ENCODE data around the gene TCF4.

The TCF4 gene

DNA sequence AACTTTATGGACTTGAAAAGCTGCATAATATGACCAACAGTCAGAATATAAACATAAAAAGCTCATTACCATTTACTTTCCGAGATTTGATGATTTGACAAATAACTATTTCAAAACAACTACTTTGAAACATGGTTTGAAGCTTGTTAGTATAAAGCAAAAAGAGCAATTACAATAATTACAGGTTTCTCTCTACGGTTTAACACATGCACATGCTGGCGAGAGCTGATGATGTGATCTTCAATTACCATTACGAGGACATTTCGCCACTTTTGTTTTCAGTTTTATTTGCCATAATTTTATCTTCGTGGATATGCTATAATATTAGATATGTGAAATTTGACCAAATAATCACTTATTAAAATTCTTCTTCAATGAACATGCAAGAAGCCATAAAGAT lies 270.1 kb downstream of the TCF4 start:
- DNase-seq: no peak

DNA sequence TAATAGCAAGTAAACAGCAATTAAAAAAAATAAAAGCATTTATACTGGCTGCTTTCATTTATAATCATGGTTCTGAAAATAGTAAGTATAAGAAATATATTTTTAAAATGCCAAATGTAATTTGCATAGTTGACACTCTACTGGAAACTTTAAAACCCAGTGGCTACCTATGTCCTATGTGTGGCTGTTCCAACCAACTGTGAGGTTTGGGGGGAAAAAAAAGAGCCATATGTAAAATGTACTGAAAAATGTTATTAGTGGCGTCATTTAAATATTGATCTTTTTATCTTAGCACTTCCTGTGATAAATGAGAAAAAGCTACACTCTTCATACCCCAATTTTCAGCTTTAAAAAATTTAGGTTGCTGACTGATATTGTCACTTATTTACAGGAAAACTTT lies 270.7 kb downstream of the TCF4 start:
- DNase-seq: no peak

DNA sequence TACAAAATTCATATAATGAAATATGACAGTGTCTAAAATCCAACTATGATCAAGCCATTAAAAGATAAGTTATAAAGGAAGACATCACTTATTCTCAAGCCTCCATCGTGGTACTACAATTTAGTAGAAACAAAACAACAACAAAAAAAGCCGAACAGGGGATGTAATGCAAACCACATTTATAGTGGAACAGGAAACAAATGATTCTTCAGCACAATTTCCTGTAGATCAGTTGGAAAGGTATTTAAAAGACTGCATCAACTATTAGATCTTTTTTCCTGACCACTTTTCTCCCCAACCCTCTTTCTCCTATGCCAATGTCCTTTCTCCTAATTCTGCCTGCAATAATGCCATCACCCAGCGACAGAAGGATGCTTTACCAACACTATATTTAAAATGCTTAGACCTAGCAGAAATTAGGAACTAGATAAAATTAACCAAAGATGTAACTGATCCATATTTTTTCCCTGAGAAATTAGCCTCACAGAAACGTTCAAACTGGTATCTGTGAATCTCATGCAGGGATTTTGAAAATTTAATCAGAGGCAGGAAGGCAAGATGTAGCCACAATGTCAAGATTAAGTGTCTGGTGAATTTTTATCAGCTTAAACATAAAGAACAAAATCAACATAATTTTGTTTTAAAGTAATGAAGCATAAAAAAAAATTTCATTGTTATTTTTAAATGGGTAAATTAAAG lies 271.4 kb downstream of the TCF4 start:
- DNase-seq: no peak

DNA sequence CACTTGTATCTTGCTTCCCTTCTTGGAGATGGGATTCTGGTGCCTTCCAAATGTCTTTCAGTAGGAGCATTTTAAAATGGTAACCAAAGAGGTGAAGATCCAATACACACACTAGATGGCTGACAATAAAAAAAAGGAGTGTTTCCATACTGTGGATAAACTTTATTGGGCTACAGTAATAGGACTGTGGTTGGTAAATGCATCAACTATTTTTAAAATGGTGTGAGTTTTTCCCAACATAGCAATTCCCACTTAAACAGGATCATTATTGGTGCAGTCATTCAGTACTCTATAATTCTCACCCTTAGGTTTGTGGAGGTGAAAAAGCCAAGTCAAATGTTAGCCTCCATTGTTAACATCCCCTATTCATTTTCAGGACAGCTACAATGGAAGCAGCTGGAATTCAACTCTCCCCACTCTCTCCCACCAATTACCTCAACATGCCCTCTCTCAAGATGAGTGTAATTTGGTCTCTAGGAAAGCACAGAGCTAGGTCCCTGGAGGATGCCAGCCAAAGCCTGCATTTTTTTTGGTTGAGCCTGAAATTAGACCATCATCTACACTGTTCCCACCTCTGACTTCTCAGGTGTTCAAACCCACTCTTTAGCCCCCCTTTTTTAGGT lies 273.3 kb downstream of the TCF4 start:
- DNase-seq: no peak

DNA sequence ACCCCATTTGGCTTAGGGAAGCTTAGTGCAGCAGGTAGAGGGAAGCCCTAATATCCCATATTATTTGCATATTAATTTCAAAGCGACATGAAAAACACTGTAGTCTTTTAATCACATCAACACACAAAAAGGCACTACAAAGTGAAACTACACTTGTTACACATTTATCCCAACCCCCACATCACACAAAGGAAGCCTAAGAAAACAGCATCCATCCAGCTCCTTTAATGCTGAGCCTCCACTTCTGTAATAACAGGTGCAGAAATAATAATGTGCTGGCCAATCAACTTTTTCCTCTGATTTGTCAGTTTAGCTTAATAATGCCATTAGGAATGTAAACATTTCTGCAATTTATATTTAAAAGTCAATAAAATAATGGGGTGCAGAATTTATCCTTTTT lies 274.0 kb downstream of the TCF4 start:
- DNase-seq: no peak

DNA sequence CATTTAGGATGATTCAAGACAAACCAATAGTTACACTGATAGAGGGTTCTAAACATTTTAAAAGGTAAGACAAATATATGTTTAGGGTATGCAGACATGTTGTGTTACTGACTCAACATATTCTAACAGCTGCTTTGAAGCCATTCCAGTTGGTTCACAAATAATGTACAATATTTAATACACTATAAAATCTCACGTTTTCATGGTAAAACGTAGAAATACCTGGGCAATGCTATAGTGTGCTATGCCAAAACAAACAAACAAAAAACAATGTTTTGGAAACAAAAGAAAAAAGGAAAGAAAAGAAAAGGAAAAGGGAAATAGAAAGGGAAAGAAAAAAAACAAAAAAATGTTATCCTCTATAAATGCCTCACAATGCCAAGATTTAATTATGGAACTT lies 277.1 kb downstream of the TCF4 start:
- no peak for DNase-seq

DNA sequence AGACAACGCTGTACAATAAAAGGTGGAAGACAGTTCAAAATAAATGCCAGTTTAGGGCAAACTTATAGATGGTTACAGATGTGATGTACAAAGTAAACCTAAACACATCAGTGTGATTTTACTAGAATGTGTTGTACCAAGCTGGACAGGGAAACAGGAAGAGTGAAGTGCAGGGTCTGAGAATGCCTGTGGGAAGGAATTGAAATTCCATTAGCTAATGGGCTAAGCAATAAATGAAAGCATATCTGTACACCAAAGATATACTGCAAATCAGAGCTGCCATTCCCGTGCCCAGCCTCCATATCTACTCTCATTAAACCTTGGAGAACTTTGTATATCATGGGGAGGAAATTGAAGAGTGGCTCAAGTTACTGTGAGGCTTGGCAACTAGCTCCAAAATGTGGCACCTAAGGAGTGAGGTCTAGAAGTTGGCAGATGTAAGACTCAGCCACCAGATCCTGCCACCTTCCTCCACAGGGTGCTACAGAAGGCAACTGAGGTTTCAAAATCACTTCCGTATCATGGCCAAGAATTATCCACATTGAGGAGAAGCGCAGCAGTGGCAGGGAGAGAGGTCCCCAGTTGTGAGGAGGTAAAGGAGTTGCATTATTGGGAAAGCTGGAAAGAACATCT lies 277.8 kb downstream of the TCF4 start:
- no peak for DNase-seq

DNA sequence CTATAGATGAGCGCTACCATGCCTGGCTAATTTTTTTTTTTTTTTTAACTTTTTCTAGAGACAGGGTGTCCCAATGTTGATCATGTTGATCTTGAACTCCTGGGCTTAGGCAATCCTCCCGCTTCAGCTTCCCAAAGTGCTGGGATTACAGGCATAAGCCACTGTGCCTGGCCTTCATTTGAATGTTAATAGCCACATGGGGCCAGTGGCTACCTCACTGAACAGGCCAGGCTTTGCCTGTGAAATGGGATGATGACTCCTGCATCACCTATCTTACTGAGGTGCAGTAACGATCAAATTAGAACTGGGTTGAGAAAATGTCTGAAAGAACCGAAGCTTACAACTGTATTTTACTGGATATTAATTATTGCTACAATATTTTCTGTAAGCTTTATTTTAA lies 278.7 kb downstream of the TCF4 start:
- DNase-seq: no peak

DNA sequence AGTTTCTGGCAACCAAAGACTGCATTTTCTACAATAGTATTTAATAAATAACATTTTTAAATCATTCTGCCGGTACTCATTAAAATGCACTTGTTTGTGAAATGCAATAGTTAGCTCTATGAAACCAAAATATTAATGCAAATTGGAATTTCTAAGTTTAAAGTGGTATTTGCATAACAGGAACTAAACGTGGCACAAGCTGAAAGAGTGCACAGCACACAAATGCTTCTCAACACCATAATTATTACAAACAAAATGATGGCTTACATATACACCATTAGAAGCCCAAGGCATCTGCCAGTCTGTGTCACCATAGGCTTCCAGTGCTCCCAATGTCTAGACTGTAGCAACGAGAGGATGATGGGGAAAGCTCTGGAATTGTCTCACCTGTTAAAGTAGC lies 280.5 kb downstream of the TCF4 start:
- DNase-seq: no peak

DNA sequence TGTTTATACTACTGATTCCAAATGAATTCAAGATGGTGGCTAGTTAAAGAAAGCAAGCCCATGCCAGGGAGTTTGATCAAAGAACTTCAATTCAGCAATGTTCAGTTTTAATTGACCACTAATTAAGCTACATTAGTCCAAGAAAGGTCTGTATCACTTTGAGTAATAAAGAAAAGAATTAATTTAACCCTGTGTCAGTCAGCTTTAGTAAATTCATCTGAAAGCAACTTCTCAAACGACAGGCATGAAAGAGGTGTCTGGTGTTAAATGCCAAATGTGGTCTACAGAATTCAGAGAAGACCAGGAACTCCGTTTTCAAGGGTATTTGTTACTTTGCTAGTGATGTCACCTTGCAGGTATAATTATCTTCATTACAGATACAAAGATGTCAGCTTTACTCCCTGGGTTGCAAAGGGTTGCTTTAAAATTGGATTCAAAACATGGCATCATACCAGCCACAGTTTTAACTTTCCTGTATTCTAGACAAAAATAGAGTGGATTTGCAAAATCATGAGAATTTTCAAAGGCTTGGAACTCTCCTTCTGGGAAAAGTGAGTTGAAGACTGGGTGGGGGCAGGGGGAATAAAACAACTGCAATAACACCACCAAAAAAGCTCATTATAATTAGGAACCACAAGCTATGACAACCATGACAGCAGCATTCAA lies 281.5 kb downstream of the TCF4 start:
- no peak for DNase-seq

DNA sequence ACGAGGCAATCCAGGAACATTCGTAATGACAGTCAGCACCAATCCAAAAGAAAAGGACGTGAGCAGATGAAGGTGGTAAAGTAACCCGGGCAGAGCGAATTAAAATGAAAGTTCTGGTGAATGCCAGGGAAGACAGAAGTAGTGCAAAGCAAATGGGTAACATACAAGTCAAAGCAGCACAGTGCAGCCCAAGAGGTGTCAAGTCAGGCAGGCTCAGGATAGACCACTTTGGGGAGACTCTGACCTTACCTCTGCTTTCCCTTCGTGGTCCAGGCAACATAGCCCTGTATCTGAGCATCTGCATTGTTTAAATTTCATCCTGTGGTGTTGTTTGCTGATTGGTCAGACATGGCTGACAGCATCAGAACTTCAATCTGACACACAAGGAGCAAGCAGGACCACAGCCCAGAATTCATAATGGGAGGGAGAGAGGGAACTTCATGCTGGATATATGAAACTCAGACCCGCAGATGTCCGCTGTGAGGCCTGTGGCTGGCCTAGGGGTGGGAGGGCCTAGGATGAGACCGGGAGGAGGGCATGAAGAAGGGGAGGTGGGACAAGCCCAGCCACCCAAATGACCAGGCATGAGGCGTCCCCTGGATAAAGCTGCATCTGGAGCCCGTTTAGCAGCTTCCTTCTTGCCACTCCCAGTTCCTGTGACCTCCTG lies 285.7 kb downstream of the TCF4 start:
- DNase-seq: no peak

DNA sequence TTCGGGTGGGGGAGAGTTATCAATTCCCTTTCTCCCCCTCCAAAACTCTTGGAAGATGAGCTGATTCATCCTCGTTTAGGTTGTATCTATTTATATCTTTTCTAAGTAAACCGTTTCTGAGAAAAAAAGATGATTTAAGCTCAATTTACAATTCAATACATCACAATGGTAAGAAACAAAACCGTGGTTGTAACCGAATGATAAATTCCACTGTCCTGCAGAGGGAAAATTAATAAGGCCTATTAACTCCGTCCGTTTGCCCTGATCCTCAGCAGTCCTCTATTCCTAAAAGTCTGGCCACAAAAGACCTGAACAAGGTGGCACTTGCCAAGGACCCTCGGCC lies 286.2 kb downstream of the TCF4 start:
- DNase-seq: no peak

DNA sequence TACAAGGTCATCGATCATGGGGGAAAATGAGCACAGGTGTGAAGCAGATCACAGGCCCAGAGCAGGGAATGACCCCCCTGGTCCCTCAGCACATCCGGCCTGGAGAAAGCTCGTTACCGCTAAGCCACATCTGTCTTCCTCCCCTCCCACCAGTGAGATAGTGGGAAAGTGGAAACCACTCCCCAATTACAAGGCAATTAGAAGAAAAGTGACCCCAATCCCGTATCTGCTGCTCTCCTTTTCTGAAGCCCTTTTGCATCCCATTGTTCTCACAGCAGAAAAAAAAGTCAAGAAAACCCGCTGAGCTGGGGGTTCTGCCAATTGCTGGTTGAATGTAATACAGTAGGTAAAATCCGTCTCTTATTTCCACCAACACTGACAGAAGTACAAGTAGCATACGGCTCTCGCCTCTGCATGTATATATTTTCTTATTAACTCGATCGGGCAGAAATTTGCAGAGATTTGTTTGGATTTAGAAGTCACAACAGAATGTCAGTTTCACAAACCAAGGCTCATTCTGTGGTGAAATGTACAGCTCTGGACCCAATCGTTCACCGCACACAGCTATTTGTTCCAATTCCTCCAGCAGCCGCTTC lies 287.0 kb downstream of the TCF4 start:
- DNase-seq: peak; percentile 55

DNA sequence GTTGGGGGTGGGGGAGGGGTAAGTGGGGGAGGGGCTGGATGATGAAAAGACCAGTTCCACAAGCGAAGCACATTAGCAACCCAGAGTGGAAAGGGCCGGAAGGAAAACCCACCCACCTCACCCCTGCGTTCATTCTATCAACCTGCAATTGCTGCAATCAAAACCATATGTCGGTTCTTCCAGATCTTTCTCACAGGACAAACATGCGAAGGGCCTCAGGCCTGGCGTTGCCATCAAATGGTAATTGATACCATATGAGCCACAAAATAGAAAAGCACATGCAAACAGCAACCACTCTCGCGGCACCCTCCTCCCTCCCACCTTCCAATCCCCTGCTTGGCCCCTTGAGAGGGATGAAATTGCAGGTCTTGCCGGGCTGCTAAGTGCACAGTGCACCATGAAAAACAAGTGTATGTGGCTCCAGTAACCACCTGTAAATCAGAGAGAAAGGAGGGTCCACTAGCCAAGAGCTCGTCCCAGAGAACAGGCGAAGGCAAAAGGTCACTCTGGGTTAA lies 287.5 kb downstream of the TCF4 start:
- DNase-seq: no peak

DNA sequence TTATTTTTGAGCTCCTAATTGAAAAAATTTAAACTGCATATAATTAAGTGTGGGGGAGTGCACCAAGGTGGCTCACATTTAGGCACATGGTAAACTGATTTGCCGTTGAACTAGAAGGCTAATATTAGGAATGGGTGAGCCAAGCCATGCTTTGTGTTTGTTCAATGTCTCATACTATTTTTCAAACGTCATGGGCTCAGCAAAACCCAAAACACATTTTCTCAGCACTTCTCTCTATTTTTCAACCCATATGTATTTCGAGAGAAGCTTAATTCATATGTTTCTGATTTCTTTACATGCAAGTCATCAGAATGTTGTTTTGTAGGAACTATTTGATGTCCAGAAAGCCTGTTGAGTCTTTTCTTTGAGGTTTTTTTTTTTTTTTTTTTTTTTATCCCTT lies 291.2 kb downstream of the TCF4 start:
- DNase-seq: no peak

DNA sequence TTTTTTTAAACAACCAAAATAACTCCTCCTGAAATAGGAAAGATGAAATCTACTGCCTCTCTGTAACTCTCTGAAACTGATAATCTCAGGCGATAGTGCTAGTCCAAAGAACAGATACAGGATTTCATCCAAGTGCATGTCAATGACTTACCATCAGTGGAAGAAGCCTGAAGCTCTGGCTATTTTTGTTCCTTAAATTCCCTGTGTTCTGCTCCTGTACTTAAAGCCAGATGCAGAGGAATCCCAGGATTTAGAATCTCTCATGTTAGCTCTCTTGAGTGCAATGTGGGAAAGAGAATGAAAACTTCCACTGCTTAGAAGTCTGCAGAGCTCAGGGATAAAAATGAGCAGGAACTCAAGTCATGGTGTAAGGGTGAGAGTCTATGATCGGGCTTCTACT lies 291.9 kb downstream of the TCF4 start:
- no peak for DNase-seq

DNA sequence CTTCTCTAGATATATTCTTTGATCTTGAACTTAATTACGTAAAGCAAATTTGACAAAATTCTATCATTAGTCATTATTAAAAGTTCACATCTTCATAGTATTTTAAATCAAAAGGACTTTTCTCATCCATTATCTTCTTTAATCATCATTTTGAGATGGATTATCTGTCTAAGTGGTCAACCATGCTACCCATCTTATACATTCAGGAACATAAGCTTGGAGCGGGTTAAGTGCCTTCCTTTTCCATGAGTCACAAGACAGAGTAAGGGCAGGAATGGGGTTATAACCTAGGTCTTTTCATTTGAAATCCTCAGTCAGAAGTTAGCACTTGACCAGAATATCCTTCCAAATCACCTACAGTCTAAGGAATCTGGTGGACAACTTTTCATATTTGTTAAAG lies 297.1 kb downstream of the TCF4 start:
- DNase-seq: no peak

DNA sequence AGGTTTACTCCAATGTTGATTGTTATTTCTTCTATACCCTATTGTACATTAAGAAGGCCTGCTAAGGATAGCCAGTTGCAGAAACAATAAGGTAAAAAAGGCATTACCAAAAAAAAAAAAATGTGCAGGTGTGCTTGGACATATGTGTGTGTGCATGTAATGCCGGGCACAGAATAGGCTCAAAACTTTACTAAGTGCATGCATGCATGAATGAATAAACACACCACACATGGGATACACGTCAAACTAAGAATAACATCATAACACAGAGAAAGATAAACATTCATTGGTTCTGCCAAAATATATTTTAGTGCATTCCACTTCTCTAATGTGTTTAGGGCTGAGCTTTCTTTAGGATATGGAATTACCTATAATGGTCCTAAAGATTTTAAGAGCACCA lies 298.2 kb downstream of the TCF4 start:
- DNase-seq: no peak

DNA sequence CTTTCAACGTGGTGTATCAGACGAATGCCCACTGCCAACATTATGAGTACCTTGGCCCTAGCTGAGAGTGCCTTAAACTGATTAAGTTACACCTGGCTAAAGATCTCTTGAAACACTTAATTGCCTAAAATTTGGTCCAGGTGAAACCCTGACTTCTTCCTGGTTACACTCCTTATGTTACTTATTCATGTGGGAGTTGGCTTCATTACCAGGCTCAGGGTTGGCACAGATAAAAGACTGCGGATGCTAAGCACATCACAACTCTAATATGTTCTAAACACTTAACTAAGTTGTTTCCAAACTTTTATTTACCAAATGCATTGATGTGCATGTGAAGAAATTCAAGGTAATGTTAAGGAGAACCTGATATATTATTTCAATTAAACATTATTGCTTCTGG lies 298.9 kb downstream of the TCF4 start:
- DNase-seq: no peak

DNA sequence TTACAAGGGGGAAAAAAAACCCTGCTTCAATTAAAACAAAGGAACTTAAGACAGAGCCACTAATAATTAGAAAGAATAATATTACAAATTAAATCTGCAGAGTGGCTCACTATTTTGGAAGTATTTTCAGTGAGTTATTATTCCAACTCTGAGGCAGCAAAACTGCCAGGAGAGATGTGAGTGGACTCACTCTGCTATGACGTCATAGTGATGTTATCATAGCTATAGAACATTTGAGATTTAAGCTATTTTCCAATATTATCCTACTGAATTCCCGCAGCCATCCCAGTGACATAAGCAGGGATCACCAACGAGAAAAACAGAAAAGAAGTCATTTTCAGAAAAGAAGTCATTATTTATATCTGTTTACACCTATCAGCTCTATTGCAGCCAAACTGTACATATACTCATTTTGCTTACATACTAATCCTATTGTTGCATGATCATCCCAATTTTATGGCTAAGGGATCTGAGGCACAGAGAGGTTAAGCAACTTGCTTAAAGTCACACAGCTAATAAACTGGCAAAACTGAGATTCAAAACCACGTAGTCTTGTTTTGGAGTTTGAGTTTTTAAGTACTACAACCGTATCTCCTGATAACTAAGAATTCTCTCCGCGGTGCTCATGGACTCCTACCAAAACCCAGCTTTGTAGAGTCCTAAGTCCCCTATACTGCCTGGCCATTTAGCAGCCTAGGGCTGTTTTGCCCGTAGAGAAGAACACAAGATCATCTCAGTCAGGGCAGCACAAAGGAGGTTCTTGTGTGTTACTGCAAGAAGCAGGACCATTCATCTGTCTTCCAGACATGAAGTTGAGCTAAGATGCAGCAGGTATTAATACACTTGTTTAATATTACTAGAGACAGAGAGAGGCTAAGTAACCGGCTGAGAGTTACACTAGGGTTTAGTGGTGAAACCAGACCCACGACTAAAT lies 299.8 kb downstream of the TCF4 start:
- DNase-seq: no peak

DNA sequence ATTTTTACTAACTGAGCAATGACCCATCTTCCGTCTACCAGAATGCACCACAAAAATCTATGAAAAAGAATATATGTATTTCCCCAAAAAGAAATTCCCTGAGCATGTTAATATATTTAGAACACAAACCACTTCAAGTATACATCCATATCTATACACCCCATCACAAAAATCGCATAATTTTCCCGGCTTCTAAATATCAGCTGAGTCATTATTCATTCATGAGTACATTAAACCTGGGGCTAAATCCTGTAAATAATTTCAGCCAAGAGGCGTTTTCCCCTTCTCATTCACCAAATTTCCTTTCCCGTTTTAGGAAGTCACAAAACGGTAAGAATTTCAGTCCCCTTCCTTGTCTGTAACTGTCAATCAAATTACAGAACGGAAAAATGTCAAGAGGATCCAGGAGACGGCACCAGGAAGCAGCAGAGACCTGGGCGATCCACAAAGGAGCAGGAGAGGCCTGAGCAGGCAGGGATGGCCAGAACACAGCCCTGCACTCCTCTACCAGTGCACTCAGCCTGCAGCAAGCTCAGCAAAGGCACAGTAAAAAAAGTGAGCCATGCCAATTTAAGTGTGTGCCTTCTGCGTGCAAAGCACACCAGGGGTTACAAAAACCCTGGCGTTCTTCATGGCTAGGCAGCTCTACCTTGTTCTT lies 300.7 kb downstream of the TCF4 start:
- DNase-seq: peak; percentile 23

Measured in retina (tissue), 1 donor.